Activated CD4-positive, alpha-beta T cell treated with anti-CD3 and anti-CD28 coated beads, Interleukin-2, amount 50 U/mL, for 1 hour (primary cell): ENCODE results near the gene CAPN9.
"Not testable (repeated sequence)": the region's sequence is repeated elsewhere in the genome, so short reads cannot be mapped to it uniquely, and the experiment has no call there.

Experiments used
- DNase-seq: peaks from one replicate; pipeline ENCODE4 v3.0.0-alpha.2; 2020

Gene CAPN9, protein sequence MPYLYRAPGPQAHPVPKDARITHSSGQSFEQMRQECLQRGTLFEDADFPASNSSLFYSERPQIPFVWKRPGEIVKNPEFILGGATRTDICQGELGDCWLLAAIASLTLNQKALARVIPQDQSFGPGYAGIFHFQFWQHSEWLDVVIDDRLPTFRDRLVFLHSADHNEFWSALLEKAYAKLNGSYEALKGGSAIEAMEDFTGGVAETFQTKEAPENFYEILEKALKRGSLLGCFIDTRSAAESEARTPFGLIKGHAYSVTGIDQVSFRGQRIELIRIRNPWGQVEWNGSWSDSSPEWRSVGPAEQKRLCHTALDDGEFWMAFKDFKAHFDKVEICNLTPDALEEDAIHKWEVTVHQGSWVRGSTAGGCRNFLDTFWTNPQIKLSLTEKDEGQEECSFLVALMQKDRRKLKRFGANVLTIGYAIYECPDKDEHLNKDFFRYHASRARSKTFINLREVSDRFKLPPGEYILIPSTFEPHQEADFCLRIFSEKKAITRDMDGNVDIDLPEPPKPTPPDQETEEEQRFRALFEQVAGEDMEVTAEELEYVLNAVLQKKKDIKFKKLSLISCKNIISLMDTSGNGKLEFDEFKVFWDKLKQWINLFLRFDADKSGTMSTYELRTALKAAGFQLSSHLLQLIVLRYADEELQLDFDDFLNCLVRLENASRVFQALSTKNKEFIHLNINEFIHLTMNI

DNA sequence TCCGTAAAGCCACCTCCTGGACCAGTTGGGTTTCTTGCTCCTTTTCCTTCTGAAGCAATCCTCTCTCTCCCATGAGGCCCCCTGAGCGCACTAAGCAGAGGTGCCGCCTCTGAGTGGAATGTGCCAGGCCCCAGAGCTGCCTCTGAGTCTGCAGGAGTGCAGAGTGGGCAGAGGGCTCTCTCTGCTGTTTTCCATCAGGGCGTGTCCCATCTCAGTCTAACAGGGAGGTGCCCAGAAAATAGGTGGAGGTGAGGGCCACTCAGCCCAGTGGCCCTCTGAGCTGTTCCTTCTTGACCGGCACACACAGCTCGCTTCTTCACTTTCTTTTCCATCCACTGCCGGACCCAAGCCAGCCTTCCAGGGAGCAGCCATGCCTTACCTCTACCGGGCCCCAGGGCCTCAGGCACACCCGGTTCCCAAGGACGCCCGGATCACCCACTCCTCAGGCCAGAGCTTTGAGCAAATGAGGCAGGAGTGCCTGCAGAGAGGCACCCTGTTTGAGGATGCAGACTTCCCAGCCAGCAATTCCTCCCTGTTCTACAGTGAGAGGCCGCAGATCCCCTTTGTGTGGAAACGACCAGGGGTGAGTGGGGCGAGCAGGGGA, at the start of gene CAPN9:
CAPN9 (plus strand) TSS at position 262 of the 604 bp plus-strand sequence; CDS start at position 371, 109 bp downstream.
- no peak for DNase-seq

DNA sequence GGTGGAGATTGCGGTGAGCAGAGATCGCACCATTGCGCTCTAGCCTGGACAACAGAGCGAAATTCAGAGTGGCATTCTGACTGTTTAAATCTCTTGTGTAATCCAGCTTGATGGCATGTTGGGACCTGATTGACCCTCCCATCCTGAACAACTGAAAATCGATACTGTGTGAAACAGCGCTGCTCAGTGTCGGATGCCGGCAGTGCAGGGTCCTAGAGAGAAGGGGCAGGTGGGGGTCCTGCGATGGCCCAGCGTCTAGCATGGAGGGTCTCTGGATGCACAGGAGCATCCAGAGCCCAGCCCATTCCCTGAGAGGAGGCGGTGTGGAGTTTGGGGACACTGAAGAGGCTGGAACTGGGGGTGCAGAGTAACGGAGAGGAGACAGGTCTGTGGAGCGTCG, 49.1 kb upstream of the CAPN9 start:
- no peak for DNase-seq

DNA sequence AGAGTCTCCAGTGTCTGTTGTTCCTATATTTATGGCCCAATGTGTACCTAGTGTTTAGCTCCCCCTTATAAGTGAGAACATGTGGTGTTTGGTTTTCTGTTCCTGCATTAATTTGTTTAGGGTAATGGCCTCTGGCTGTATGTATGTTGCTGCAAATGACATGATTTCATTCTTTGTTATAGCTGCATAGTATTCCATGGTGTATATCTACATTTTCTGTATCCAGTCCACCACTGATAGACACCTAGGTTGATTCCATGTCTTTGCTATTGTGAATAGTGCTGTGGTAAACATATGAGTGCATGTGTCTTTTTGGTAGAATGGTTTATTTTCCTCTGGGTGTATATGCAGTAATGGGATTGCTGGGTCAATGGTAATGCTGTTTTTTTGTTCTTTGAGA, 48.2 kb upstream of the CAPN9 start:
- DNase-seq = not testable (repeated sequence)

DNA sequence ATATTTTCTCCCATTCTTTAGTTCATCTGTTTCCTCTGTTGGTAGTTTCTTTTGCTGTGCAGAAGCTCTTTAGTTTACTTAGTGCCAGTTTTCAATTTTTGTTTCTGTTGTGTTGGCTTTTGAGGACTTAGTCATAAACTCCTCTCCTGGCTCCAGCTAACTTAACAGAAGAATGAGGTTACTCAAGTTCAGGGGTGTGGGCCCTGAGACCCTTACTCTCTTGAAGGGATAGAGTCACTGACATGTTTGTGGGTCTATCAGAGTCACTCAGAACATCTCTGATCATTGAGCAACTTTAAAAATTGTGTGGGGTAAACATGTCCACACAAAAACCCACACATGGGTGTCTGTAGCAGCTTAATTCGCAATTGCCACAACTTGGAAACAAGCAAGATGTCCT, 47.5 kb upstream of the CAPN9 start:
- DNase-seq = no peak

DNA sequence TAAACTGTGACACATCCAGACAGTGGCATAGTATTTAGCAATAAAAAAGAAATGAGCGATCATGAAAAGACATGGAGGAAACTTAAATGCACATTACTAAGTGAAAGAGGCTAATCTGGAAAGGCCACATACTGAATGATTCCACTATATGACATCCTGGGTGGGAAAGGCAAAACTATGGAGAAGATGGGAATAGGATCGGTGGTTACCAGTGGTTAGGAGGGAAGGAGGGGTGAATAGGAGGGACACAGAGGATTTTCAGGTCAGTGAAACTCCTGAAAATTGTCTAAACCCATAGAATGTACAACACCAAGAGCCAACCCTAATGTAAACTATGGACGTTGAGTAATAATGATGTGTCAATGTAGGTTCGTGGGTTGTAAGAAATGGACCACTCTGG, 47.1 kb upstream of the CAPN9 start:
- DNase-seq = no peak

DNA sequence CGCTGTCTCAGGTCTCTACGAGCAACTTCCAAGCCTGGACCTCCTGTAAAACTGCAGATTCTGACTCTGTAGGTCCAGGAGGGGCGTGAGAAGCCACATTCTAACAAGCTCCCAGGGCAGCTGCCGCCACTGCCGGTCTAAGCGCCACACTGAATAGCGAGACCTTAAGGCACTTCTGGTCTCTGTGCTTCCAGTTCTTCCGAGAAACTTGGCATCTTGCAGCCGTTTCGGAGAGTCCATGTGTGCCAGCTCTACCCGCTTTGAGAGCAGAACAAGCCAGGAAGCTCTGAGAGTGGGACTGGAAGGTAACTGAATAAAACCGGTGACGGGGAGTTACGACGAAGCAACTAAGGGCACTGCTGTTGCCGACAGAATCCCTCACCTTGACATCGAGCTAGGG, 45.8 kb upstream of the CAPN9 start:
- DNase-seq = no peak

DNA sequence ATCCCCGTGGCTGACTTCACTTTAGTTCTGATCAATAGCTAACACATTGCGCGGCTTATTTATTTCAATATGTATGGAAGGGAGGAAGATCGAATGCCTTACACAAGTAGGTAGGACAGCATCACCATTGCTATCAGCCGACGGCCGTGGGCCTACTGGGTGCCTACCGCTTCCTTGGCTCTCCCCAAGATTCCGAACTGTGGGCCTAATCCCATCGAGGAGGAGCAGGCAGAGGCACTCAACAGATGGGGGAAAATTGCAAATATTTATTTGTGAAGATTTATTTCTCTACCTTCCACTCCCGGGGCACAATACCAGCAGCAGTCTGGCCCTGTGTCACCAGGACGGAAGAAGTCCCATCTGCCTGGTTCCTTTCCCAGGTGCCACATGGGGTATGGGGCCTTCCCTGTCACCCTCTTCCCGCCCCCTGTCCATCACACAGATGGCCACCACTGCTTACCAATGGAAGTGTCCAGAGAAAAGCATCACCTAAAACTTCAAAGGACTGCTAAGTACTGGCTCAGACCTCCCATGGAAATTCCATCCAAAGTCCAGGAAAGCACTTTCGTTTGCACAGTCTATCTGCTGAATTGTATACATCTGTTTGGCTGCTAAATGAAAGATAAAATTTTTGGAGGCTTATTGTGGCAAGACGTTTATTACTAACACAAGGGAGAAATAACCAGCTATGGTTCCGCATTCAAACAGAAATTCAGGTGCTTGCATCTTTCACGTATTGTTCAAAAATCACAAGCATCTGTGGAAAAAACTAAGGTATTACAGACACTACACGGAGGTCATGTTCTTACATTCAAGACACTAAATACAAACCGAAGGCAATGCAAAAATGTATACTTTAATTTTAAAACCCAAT, 45.1 kb upstream of the CAPN9 start:
- no peak for DNase-seq

DNA sequence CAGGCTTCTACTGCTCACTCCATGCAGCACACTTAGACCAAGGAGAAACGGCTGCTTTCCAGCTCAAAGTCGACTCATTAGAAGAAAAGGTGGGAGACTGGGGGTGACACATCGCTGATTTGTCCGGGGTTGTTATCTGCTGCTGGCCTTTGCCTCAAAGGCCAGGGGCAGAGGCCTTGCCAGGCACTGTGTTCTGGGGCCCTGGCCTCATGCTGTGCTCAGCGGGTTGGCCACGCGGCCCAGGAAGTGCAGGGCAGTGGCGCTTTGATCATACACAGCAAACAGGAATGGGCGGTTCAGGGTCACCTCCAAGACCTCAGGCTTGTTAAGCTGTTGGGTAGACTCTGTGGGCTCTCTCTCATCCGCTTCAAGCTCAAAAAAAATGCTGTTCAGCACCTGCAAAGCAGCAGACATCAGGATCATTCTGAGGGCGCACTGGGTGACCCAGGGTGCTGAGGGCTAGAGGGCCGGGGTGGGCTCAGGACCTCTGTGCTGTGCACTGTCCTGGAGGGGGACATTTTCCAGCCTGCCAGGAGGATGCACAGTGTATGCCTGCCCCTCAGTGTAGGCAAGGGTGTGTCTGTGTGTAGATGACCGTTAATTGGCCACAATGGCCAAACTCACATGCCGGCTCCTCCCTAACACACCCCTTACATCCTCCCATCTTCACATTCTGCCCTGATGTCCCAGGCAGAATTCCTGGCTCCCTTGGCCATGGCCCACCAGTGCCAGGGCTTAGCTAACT, 44.1 kb upstream of the CAPN9 start:
- no peak for DNase-seq

DNA sequence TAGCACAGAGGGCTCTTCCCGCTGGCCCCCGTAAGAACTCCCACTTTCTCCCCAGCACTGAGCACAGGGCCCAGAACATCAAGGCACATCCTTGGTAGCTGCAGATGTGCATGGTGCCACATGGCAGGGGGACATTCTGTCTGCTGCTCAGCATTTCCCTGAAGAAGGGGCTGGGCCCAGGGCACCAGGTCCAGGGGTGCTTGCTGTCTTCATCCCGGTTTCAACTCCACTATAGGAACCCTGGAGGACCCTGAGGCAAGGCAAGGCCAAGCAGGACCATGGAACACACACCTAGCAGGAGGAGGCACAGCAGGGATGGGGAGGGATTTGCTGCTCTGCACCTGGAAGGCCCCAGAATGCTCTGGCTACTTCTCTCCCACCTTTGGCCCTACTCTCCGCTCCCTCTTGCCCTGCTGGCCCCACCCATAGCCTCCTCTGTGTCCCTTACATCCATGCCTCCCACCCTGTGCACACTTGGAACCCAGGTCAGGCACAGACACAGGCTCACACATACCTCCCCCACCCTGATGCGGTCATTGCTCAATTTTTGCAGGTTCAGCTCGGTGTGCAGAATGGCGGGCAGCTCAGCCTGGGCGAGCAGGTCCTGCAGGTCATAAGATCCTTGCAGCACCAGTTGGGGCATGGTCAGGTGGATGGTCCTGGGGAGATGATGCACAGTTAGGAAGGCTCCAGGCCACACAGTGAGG, 43.4 kb upstream of the CAPN9 start:
- no peak for DNase-seq

DNA sequence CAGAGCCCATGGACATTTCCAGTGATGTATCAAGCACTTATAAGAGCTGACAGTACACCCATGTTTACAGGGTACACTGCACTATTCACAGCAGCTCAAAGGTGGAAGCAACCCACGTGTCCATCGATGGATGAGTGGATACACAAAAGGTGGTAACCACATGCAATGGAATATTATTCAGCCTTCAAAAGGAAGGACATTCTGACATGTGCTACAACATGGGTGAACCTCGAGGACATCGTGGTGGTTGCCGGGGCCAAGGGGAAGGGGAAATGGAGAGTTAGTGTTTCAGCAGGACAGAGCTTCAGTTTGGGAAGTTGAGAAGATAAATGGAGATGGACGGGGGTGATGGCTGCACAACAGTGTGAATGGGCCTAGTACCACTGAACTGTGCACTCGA, 42.4 kb upstream of the CAPN9 start:
- no peak for DNase-seq

DNA sequence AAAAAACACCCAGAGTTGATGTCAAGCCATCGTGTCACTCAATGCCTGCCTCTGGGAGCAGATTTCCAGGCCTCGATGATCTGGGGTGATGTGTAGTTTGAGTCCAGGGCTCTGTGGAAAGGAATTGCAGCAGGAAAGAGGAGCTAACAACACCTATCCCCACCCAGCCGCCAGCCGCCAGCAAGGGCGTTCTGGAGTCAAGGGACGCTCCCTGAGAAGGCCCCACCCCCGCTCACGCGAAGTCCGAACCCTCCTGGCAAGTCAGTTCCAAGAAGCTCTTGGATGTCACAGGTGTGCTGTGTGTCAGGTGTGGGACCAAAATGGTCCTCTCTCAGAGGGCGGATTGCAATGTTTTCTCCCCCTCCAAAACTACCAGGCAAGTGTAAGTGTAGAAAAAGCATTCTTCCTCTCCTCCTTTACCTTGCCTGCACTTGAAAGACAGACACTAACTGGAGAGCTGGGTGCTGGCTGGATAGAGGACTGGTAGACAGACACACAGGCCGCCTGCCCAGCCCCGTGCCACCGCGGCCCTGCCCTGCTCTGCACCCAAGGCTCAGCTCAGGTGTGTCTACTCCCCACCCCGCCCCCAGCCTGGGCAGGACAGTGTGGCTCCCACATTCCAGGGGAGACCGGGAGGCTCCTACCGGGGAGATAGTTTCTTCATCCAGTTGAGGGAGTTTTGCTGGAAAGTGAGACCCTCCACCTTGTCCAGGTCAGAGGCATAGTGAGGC, 41.7 kb upstream of the CAPN9 start:
- no peak for DNase-seq

DNA sequence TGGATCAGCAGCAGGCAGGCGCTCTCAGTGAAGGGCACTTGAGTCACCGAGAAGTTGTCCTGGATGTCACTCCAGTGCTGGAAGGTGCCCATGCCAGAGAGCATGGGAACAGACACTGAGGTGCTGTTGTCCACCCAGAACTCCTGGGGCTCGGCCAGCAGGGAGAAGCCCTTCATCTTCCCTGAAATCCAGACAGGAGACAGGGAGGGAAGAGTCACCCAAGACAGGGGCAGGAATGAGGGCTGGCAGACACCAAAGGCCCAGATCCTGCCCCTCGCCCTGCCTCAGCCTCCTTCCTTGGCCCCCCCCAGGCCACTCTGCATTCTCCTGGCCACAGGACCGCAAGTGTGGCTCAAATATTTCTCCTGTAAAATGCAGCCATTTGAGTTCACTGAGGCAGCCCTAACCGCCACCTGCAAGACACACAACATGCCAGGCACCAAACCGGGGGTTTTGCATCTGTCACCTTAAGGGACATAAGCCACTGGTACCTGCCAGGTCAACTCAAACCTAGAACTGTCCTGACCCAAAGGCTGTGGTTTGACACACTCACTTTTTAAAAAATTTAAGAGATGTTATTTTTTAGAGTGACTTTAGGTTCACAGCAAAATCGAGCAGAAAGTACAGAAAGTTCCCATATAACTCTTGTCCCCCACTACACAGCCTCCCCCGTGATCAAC, 41.0 kb upstream of the CAPN9 start:
- DNase-seq = no peak

DNA sequence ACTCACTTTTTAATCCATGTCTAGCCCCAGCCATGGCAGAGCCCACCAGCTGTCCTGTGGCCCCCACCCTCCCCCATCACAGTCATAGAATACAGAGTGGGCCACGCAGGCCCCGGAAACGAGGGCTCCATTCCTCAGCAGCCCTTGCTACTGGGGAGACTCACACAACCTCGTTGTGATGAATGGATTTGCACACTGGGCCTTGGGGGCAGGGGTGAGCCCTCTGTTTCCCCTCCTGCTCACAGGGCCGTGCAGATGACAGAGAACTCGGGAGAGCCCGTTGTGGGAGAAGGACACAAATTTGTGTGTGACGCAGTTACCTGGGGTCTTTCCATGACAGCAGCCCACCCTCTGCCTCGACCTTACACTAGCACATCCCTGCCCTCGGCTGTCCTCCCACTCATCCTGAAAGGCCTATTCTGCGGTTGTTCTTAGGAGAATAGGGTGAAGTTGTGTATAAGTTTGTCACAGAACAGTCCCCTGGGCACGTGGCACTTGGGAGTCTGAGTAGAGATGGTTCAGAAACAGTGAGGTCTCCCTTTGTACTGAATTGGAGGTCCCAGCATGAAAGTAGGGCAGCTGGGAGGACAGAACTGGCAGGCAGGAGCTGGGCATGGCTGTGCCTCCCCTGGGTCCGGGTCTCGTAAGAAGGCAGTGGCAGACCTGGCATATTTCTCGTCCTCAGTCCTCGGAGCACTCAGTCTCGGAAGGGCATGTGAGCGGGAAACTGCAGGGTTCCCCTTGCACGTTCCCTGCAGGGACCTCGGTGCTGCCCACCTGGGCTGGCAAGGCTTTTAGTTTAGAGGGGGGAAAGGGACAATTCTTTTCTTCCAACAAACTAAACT, 40.1 kb upstream of the CAPN9 start:
- no peak for DNase-seq

DNA sequence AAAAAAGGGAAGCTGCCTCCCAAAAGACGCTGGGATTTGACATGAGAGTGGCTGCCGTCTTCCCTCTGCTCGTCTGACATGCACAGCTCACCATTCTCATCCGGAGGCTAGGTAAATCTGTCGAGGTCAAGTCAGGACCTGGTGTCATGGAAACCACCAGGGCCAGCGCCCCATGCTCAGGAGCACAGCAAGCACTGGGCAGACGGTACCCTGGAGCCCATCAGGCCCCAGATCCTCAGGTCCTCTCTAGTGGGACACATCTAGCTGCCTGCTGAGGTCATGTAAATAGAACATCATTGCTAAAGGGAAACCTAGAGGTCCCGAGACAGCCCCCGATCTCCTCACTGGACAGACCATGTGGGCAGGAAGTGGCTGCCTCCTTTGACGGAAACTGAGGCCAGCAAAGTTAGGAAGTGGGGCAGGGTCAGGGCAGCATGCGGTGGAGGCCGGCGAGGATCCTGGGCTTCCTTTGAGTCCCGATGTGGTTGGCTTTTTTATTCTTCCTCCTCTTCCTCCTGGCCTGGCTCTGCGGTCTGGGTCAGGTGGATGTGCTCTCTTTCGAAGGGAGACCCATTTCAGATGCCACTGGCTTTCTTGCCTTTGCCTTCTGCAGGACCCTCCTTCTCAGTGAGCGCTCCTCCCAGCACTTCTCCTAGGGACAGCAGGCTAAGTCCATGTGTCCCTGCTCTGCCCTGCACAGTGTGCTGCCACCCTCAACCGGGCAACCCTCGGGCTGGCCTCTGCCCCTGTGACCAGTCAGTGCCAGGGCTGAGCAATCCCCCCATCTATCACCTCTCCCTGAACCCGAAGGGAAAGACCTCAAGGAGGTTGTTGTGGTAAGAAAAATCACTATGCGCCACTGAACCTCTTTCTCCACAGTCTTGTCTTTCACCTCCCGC, 39.2 kb upstream of the CAPN9 start:
- no peak for DNase-seq

DNA sequence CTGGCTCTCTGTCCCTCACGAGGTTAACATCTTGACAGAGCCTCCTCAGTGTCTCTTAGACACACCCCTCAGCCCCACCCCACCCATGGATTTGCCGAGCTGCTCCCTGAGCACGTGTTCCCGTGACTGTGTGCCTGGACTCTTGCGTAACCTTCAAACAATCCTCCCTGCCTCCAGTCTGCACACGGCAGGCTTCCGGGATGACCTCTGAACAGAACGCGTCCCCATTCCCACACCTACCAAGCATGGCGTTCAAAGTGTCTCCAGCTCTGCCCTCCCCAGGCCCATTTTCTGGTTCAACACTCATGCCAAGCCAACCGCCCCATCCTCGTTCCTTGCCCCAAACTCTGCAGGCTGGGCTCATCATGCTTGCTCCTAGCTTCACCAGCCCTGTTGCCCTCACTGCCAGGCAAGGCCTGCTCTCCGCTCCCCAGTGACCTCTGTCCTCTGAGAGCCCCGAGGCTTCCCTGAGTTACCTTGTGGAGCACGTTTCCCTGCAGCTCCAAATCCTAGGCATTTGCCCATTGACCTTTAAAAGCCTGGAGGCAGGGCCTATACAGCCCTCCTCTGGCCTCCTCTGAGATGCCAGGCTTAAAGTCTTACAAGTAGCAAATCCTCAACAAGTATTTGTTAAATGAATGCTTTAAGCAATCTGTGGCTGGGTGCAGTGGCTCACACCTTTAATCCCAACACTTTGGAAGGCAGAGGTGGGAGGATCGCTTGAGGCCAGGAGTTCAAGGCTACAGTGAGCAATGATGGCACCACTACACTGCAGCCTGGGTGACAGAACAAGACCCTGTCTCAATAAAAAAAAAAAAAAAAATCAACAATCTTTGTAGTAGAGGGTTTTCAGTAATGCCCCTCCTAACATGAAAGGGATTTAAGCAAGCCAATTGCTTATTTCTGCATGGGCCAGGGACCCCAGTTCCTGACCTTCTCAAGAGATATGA, 38.3 kb upstream of the CAPN9 start:
- no peak for DNase-seq

DNA sequence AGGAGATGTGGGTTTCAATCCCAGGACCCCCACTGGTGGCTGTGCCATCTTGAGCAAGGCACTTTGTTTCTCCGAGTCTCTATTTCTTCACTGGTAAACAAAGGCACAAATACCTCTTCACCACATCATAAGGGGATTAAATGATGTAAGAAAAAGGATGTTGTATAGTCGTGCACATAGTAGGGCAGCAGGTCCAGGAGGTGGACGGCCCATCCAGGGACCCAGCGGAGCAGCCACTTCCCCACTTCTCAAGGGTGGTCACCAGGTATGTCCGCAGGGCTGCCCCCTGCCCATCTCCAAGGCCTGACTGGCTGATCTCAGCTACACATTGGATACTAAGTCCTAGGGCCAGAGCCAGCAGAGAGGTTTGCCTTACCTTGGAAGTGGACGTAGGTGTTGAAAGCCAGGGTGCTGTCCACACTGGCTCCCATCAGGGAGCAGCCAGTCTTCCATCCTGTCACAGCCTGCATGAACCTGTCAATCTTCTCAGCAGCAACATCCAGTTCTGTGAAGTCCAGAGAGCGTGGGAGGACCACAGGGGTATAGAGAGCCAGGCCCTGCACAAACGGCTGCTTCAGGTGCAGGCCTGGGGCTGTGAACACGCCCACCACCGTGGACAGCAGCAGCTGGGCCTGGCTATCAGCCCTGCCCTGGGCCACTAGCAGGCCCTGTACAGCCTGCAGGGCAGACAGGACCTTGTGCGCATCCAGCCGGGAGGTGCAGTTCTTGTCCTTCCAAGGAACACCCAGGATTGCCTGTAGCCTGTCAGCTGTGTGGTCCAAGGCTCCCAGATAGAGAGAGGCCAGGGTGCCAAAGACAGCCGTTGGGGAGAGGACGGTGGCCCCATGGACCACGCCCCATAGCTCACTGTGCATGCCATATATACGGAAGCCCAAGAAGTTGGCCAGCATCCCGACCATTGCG, 37.3 kb upstream of the CAPN9 start:
- no peak for DNase-seq
